Measurements from ENCODE around the gene FAM131B. TPM values are rescaled to one million over a fixed set of nuclear protein-coding genes. Genes with fewer than 3 reads are reported as not detected.

FAM131B gene
- total and polyA plus RNA-seq, 2 of the 8 experiments (the other 6 are each of a cell fraction or from before 2014, with no cell fraction given) = 23.1 to 38.2 TPM

- no peak overlapping the region for H2BK12ac ChIP-seq (ENCODE audit: low read depth, low read length)
- no peak overlapping the region for H3K27ac ChIP-seq (ENCODE audit: low read depth, low read length)
- peak overlapping the region; percentile 90; the same call in 1 of the 2 replicates for H2BK5ac ChIP-seq (ENCODE audit: low read depth, low read length)
- H3K9me3 ChIP-seq (ENCODE audit: insufficient read depth in 2 of 2, low read depth in 1 of 2, low read length in 1 of 2) = no peaks in the 10 kb centered on the region
- H3K18ac ChIP-seq (ENCODE audit: extremely low read depth, low read length) = peak overlapping the region; percentile 87; the same call in 1 of the 2 replicates
- WGBS, 2 experiments (ENCODE audit: extremely low coverage in 1 of 2, insufficient coverage in 1 of 2, insufficient read length in 1 of 2, insufficient replicate concordance in 2 of 2, low coverage in 1 of 2, low lambda C conversion rate in 2 of 2, missing lambda C conversion rate in 1 of 2) = 6% methylated on average over 6 of the region's 6 CpGs; no CpG with 5 or more reads in 1 of the 2 experiments
- H4K91ac ChIP-seq (replicated peaks; ENCODE audit: insufficient read length, low read length) = peak overlapping the region; percentile 34
- no peaks in the 10 kb centered on the region; a peak in 1 of 8 replicates for H3K36me3 ChIP-seq (ENCODE audit: control insufficient read depth in 2 of 4, insufficient read depth in 4 of 4, low read length in 3 of 4)
- H2BK20ac ChIP-seq (ENCODE audit: low read length) = peak overlapping the region; percentile 92
- H3K23ac ChIP-seq (ENCODE audit: insufficient read length) = no peak overlapping the region
- FAIRE-seq (no peak), DNase-seq (ENCODE audit: low read depth in 1 of 2, low spot score in 2 of 2) (peak in 1 of 2 experiments; percentile 53)
- H3K79me2 ChIP-seq (ENCODE audit: control insufficient read depth in 1 of 2, insufficient read depth in 2 of 2, low read length in 2 of 2) = peaks cover 0 to 25% of the 10 kb centered on the region in 2 experiments; a peak in 3 of 4 replicates
- no peak overlapping the region for H2BK15ac ChIP-seq (ENCODE audit: low read length)
- H2BK120ac ChIP-seq (replicated peaks; ENCODE audit: low read depth, low read length) = peak overlapping the region; percentile 83
- peaks cover 9% of the 10 kb centered on the region for H3K79me1 ChIP-seq (ENCODE audit: low read depth, low read length)
- peaks cover 2 to 3% of the 10 kb centered on the region in 2 experiments for H4K20me1 ChIP-seq (replicated peaks in 1 of 2; ENCODE audit: control insufficient read depth in 1 of 2, insufficient read depth in 2 of 2, low read length in 2 of 2)
- H3K23me2 ChIP-seq (ENCODE audit: low read depth, low read length) = peaks cover 12% of the 10 kb centered on the region
- H4K5ac ChIP-seq (ENCODE audit: insufficient read length, low read depth, low read length) = no peak overlapping the region
- peak overlapping the region in 1 of 4 experiments; percentile 47; a peak in 3 of 8 replicates for H3K4me3 ChIP-seq (ENCODE audit: extremely low read depth in 1 of 4, insufficient read depth in 2 of 4, low read depth in 3 of 4, low read length in 4 of 4)
- H3K9ac ChIP-seq (replicated peaks in 1 of 4; ENCODE audit: extremely low read depth in 1 of 4, low read depth in 3 of 4, low read length in 3 of 4) = no peak overlapping the region
- peaks cover 15 to 36% (median 26%) of the 10 kb centered on the region in 4 experiments for H3K4me1 ChIP-seq (replicated peaks in 1 of 4; ENCODE audit: control insufficient read depth in 3 of 4, insufficient read depth in 4 of 4, low read length in 3 of 4)
- no peak overlapping the region for H2AFZ ChIP-seq (ENCODE audit: low read length)
- ChIA-PET POLR2A (ENCODE audit: partially characterized antibody) (interaction anchor here (1.3 to 25.2 kb wide), 5 partner anchors 17 to 46 kb away, joined by 4 to 518 read pairs (median 5); partner anchors contain the start of gene ZYX), CTCF (ENCODE audit: partially characterized antibody) (interaction anchor here (0.7 to 23.5 kb wide), 9 partner anchors 16 to 170 kb away, joined by 3 to 359 read pairs (median 3); partner anchors contain the start of gene ZYX)
- no peak overlapping the region for H3K4ac ChIP-seq (replicated peaks; ENCODE audit: insufficient read length, low read depth, low read length)
- no peak overlapping the region for H3K56ac ChIP-seq (replicated peaks; ENCODE audit: insufficient read length, low read depth, low read length)
- H3K27me3 ChIP-seq (replicated peaks in 1 of 4; ENCODE audit: control insufficient read depth in 3 of 4, extremely low read depth in 1 of 4, insufficient read depth in 3 of 4, low read length in 3 of 4) = no peaks in the 10 kb centered on the region
- no peak overlapping the region for H3K14ac ChIP-seq (ENCODE audit: insufficient read length)
- peak overlapping the region; percentile 56 to 68 for H3K4me2 ChIP-seq (ENCODE audit: insufficient read depth in 1 of 2, low read depth in 2 of 2, low read length in 2 of 2)
- no peak overlapping the region for H4K8ac ChIP-seq (ENCODE audit: extremely low read depth, insufficient read depth, low read length)
- TF ChIP-seq, protein P1, sequence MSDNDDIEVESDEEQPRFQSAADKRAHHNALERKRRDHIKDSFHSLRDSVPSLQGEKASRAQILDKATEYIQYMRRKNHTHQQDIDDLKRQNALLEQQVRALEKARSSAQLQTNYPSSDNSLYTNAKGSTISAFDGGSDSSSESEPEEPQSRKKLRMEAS (IDR thresholded peaks at IDR 0.05) = peak; percentile 31; the same call in 1 of the 2 replicates
- TF ChIP-seq POU5F1 (IDR thresholded peaks at IDR 0.05; ENCODE audit: low read depth, low read length) (no peak), MAFK (IDR thresholded peaks at IDR 0.05; ENCODE audit: low read depth, low read length) (no peak)
- no peak overlapping the region for H2AK5ac ChIP-seq (ENCODE audit: low read depth, low read length)
Observed at GRCh38 chr7:143410521-143411004, 48.0 kb upstream of the FAM131B start.
